ENCODE measurements around the gene SLC25A39.
"Not testable (repeated sequence)": the region's sequence is repeated elsewhere in the genome, so short reads cannot be mapped to it uniquely, and the experiment has no call there.

SLC25A39 gene

DNA sequence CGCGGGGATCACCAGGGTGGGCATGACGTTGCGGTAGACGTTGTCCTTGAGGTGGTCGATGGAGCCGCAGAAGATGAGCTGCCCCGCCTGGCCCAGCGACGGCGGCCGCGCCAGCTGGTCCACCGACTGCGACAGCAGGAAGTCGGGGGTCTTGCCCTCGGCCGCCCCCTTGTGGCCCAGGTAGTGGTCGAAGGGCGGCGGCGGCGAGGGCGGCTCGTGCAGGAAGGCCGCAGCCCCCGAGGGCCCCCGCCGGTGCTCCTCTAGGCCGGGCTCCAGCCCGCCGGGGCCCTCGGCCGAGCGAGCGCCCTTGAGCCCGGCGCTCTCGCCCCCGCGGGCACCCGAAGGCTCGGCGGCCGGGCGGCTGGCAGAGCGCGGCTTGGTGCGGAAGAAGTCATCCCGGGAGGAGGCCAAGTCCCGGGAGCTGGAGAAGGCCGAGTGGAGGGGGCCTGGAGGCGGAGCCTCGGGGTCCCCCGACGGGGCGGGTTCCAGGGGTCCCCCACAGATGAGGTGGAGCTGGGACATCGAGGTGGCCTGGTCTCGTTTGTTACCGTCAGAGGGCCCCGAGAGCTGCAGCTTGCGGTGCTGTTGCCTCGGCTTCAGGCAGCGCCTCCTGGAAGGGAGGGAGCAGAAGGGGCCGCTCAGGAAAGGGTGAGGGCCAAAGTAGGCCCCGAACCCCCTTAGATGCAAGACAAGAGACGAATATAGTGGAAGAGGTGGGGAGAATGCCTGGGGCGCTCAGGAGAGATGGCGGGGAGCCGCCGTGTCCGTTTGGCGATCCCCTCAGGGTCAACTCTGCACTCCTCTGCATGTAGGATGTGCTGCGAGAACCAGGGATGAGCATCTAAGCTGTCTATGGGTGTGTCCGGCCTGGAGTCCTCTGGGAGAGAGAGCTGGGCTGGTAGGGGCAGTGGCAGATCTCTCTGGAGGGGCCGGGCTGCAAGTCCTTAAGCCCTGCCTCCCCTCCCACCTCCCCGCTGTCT is 30.2 kb upstream of the SLC25A39 start:
- no peak for DNase-seq (ENCODE audit: low spot score)

DNA sequence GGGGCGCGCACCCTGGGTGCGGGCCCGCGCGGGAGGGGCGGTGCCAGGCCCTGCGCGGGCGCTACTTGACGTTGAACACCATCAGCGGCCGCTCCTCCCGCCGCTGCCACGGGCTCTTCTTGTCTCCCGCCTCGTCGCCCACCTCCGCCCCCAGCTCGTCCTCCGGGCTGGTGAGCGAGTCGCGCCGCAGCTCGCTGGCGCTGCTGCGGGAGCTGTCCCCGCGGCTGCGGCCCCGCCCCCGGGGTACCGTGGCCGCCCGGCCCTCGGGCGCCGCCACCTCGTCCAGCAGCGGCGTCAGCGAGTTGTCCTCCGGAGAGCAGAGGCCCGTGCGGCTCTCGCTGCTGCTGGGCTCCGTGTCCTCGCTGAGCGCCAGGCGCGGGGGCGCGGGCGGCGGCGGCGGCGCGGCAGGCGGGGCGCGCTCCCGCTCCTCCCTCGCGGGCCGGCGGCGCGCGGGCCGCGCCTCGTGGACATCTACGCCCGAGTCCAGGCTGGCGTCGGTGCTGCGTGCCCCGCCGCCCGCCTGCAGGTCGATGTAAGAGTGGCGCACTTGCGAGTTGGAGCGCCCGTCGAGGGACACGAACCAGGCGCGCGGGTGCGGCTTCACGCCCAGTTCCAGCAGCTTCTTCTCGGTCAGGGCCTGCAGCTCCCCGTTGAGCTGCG is 29.2 kb upstream of the SLC25A39 start:
- no peak for DNase-seq (ENCODE audit: low spot score)

DNA sequence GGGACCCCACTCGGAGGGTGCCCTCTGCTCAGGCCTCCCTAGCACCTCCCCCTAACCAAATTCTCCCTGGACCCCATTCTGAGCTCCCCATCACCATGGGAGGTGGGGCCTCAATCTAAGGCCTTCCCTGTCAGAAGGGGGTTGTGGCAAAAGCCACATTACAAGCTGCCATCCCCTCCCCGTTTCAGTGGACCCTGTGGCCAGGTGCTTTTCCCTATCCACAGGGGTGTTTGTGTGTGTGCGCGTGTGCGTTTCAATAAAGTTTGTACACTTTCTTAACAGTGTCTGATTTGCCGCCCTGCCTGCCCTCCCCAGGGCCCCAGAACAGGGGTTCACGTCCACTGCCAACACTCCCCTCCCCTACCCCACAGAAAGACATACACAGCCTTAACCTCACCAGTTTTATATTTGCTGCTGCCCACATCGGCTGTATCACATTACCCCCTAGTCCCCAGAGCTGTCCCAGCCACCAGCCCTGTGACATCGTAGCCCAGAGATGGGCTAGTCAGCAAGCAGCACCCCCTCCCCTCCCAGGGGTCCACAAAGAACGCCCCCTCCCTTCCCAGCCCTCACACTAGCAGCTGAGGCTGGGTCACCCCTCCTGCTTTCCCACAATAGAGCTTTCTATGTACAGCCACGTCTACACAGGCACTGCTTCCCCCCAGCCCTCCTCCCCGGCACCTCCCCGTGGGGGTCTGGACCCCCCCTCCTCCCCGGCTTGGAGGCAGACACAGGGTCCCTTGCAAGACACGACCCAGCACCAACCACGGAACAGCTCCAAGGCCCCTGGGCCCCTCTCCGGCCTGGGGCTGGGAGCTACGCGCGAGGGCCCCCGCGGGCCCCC is 28.4 kb upstream of the SLC25A39 start:
- DNase-seq (ENCODE audit: low spot score): no peak

DNA sequence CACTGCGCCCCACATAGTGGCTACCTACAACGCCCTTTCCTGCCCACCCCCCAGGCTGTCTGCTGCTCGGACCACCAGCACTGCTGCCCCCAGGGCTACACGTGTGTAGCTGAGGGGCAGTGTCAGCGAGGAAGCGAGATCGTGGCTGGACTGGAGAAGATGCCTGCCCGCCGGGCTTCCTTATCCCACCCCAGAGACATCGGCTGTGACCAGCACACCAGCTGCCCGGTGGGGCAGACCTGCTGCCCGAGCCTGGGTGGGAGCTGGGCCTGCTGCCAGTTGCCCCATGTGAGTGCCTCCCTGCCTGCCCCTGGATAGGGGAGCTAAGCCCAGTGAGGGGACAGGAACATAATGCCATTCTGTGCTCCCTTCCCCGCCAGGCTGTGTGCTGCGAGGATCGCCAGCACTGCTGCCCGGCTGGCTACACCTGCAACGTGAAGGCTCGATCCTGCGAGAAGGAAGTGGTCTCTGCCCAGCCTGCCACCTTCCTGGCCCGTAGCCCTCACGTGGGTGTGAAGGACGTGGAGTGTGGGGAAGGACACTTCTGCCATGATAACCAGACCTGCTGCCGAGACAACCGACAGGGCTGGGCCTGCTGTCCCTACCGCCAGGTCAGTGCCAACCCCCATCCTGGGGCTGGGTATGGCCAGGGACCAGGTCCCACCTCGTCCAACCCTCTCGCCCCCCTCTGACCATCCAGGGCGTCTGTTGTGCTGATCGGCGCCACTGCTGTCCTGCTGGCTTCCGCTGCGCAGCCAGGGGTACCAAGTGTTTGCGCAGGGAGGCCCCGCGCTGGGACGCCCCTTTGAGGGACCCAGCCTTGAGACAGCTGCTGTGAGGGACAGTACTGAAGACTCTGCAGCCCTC is 27.6 kb upstream of the SLC25A39 start:
- no peak for DNase-seq (ENCODE audit: low spot score)

DNA sequence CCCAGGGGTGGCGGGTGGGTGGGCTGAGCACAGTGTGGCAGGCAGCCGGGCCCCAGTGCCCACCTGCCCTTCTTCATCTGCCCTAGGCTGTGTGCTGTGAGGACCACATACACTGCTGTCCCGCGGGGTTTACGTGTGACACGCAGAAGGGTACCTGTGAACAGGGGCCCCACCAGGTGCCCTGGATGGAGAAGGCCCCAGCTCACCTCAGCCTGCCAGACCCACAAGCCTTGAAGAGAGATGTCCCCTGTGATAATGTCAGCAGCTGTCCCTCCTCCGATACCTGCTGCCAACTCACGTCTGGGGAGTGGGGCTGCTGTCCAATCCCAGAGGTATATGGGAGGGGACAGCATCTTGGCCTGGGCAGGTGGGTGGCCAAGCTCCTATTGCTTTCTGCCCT is 26.8 kb upstream of the SLC25A39 start:
- DNase-seq (ENCODE audit: low spot score): no peak

DNA sequence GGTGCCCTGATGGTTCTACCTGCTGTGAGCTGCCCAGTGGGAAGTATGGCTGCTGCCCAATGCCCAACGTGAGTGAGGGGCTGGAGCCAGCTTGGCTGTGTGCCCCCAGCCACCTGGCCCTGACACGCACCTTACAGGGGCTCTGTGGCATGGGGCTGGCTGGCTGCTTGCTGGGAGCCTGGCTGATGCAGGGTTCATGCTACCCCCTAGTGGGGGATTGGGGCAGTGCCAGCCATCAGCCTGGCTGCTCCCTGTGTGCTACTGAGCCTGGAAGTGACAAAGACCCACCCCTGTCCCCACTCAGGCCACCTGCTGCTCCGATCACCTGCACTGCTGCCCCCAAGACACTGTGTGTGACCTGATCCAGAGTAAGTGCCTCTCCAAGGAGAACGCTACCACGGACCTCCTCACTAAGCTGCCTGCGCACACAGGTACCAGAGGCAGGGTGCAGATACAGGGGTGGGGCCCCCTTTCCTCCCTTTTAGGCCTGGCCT is 26.2 kb upstream of the SLC25A39 start:
- DNase-seq (ENCODE audit: low spot score): peak; percentile 59

DNA sequence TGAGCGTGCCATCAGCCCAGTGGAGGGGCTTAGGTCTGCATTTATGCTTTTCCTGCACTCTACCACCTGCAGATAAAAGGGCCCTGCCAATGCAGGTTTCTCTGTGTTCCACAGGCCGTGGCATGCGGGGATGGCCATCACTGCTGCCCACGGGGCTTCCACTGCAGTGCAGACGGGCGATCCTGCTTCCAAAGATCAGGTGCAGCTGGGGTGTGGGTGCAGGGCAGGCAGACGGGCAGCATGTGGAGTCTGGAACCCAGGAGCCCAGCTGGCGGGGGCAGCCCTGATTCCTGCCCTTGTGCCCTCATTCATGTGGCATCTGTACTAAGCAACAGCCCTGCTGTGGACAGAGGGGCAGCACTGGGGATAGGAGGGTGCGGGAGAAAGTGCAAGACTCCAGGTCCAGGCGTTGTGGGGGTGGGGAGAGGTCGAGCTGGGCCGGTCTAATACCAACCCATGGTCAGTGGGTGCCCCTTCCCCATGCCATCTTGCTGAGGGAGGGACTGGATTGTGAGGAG is 25.0 kb upstream of the SLC25A39 start:
- no peak for DNase-seq (ENCODE audit: low spot score)

DNA sequence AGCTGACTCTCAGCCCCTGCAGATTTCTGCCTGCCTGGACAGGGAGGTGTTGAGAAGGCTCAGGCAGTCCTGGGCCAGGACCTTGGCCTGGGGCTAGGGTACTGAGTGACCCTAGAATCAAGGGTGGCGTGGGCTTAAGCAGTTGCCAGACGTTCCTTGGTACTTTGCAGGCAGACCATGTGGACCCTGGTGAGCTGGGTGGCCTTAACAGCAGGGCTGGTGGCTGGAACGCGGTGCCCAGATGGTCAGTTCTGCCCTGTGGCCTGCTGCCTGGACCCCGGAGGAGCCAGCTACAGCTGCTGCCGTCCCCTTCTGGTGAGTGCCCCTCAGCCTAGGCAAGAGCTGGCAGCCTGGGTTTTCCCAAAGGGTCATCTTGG is 24.4 kb upstream of the SLC25A39 start:
- no peak for DNase-seq (ENCODE audit: low spot score)

DNA sequence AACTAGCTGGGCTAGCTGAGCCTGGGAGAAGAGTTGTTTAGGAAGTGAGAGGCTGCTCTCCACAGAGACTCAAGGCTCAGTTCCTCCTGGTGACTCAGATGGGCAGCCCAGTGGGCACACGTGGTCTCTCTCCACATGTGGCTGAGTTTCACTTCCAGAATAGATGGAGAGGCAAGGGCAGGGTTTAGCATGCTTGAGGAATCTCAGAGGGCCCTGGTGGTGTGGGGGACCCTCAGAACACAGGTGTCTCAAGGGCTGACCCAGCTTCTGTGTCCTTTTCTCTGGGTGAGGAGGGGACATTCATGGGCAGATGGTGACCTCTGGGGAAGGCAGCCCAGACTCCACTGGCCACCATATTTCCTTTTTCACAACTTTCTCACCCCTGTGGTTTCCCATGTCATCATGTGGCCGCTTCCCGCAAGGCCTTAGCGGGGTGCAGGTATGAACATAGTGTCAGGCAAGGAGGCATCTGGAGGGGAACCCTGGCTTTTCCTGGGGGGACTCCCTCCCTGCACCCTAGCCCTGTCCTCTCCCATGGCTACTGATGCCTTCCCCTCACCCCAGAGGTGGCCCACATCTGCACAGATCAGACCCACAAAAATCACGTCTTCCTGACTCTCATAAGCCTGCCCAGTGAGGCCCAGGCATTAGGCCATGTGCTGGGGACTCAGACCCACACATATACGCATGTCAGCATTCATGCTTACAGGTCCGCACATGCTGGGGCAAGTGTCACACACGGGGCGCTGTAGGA is 23.8 kb upstream of the SLC25A39 start:
- DNase-seq (ENCODE audit: low spot score): no peak

DNA sequence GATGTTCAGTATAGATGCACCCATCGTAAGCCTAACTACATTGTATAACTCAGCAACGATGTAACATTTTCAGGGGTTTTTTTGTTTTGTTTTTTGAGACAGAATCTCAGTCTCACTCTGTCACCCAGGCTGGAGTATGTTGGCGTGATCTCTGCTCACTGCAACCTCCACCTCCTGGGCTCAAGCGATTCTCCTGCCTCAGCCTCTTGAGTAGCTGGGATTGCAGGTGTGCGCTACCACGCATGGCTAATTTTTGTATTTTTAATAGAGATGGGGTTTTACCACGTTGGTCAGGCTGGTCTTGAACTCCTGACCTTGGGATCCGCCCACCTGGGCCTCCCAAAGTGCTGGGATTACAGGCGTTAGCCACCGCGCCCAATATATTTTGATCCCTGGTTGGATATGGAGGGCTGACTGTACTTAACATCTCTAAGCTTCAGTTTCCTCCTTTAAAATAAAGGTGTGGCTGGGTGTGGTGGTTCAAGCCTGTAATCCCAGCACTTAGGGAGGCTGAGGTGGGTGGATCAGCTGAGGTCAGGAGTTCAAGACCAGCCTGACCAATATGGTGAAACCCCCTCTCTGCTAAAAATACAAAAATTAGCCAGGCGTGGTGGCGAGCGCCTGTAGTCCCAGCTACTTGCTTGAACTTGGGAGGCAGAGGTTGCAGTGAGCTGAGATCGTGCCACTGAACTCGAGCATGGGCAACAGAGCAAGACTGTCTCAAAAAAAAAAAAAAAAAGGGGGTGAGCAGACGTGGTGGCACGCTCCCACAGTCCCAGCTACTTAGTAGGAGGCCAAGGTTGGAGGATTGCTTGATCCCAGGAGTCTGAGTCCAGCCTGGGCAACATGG is 22.8 kb upstream of the SLC25A39 start:
- DNase-seq (ENCODE audit: low spot score): not testable (repeated sequence)

DNA sequence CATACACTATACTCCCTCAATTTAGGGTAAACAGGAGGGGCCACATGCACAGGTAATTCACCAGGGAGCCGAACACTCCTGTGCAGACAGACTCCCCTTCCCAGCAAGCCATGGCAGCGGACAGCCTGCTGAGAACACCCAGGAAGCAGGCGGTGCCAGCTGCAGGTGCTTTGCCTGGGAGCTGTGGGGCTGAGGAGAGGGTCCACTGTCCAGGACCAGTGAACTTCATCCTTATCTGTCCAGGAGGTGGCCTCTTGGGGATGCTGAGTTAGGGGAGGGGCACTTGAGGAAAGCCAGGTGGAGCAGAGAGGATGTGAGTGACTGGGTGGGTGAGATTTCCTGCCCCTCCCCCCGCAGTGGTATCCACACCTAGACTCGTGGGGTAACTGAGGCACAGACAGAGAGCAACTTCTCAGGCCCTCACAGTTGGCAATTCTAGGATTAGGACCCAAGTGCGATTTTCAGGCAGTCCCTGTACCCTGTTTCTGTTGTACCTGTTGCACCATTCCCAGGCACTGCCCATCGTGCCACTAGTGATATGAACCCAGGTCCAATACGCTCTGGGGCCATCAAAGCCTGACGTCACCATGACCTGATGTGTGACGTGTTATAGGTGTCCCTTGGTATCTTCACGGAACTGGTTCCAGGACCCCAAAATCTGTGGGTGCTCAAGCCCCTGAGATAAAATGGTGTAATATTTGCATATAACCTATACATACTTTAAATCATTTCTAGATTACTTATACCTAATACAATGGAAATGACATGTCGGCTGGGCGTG is 21.6 kb upstream of the SLC25A39 start:
- no peak for DNase-seq (ENCODE audit: low spot score)

DNA sequence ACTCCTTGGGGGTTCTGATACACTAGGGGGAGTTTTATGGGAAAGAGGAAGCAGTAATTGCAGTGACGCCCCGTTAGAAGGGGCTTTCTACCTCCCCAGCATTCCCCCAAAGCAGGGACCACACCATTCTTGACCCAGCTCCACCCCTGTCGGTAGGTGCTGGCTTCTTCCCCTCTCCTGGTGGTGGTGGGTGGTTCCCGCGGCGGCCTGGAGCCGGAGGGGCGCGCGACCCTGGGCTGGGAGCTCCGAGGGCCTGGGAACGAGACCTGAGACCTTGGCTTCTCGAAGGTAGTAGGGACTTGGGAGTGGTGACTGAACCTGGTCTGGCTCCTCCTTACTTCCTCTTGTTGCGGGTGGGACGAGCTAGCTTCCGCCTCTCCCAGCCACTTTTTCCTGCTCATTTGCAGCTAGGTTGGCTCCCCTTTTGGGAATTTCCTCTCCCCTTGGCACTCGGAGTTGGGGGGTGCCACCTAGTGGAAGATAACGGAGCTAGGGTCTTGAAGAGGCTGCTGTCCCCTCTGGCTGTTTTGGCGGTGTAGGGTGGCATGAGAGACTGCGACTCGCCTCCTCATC is 20.9 kb upstream of the SLC25A39 start:
- peak; percentile 92 for DNase-seq (ENCODE audit: low spot score)

DNA sequence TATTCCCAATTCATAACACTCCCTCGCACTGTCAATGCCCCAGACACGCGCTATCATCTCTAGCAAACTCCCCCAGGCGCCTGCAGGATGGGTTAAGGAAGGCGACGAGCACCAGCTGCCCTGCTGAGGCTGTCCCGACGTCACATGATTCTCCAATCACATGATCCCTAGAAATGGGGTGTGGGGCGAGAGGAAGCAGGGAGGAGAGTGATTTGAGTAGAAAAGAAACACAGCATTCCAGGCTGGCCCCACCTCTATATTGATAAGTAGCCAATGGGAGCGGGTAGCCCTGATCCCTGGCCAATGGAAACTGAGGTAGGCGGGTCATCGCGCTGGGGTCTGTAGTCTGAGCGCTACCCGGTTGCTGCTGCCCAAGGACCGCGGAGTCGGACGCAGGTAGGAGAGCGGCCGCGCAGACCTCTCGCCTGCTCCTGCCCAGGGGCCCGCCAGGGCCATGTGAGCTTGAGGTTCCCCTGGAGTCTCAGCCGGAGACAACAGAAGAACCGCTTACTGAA is 20.4 kb upstream of the SLC25A39 start, which contains the start of gene GRN:
Gene GRN, plus strand, starts transcription at position 364 of the 515 bp plus-strand sequence. CDS start 3,863 bp downstream, outside the sequence.
- peak; percentile 100 for DNase-seq (ENCODE audit: low spot score)

DNA sequence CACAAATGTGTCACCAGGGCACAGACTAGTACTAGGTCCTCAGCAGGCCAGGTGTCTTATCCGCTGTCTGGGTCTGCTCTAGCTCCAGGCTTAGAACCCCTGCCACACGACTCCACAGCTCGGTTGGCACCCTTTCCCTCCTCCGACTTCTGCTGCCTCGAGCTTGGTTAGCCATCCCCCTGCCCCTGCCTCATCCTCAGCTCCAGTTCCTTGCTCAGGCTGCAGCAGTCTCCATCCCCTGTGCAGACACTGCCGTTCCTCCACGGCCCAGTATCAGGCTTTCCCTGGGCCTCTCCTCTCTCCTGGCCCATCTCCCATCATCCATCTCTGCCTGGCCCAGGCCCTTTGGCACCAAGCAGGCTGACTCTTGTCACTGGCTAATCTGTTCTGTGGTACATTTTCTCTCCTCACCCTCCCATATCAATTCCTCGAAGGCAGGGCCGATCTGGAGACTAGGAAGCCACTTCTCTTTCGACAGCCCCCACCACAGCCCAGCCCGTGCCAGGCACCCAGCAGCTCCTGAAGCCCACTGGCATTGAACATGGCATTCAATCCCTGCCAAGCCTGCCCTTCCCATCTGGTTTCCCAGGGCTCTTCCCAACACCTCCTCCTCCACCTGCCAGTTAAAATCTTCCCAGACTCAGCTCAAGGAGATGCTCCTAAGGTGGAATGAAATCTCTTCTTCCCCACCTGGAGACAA is 19.0 kb upstream of the SLC25A39 start:
- peak; percentile 50 for DNase-seq (ENCODE audit: low spot score)

DNA sequence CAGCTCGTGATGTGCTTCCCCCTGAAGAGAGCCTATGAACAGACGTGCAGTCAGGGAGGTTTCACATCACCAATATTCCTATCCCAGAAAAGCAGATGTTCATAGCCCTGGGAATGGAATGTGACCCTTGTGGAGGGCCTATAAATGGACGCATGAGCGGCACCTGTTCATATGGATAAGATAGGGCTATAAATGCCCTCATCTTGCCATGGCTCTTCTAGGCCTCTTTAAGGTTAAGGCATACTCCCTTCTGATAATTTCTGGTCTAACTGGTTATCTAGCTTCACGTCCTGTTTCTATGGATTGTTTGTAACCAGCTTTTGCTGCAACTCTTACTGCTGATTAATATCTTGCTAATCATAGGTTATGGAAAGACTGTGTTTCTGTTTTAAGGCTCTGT is 15.9 kb upstream of the SLC25A39 start:
- DNase-seq (ENCODE audit: low spot score): not testable (repeated sequence)

DNA sequence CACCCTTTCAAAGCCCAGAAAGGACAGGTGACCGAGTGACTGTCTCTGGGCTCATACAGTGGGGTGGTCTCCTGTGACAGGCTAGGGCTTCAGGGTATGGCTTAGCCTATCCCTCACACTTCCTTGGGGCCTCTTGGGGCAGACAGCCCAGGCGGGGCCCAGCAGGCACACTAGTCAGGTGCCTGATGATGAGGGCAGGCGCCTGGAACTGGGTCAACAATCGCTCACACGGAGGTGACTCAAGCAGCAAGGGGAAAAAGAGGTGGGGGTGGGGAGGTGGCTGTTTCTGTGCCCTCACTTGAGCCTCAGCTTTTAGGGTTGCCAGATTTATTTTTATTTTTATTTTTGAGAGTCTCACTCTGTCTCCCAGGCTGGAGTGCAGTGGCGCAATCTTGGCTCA is 14.1 kb upstream of the SLC25A39 start:
- DNase-seq (ENCODE audit: low spot score): no peak

DNA sequence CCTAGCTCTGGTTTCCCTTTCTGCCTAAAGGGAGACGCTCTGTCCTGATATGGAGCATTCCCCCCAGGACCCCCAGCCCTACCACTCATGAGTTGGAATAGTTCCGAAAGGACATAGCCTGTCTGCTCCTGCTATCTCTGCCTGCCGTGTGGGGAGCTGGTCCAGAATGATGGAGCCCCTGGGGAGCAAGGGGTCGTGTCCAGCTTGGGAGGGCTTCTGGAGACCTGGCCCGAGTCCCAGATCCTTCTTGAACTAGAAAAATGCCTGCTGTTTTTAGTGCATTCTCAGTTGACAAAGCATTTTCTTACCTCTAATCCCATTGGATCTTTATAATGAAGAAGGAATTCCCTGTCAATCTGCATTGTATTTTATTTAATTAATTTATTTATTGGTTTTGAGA is 11.3 kb upstream of the SLC25A39 start:
- no peak for DNase-seq (ENCODE audit: low spot score)

Data from cerebellar cortex (tissue), 1 donor.